LHCN-M2 (cell line): ENCODE data around the gene LY86. TPM values are rescaled to one million over a fixed set of nuclear protein-coding genes. Genes with fewer than 3 reads are reported as not detected.
"Not testable (repeated sequence)": the region's sequence is repeated elsewhere in the genome, so short reads cannot be mapped to it uniquely, and the experiment has no call there.

ENCODE experiments used
- DNase-seq: peaks from one replicate; pipeline ENCODE4 v3.0.0-alpha.2; 2012; ENCODE audit warnings: low read depth
- total RNA-seq: library from RNA; depleted of rRNA; stranded (reverse); fragments of >200 nt; gene quantifications from 2 replicates; pipeline ENCODE4 v1.2.3, GENCODE V29; 2014

Gene LY86
- total RNA-seq, 1 experiment from 2014 or later: not detected

GRCh38 chr6:6652932-6653331 lies 64.4 kb downstream of the LY86 start:
- DNase-seq: no peak

- no peak for DNase-seq
Measured at GRCh38 chr6:6654599-6655575, 66.4 kb downstream of the LY86 start.

- DNase-seq: no peak
Measured at GRCh38 chr6:6655805-6656251, 67.3 kb downstream of the LY86 start.

- DNase-seq: no peak
Measured at GRCh38 chr6:6656287-6656686, 67.8 kb downstream of the LY86 start.

- DNase-seq: no peak
Measured at GRCh38 chr6:6657085-6657819, 68.7 kb downstream of the LY86 start.

GRCh38 chr6:6657820-6658217 lies 69.3 kb downstream of the LY86 start:
- no peak for DNase-seq

GRCh38 chr6:6659600-6660327 lies 71.2 kb downstream of the LY86 start:
- no peak for DNase-seq

GRCh38 chr6:6660339-6661045 lies 72.0 kb downstream of the LY86 start:
- no peak for DNase-seq

- no peak for DNase-seq
Measured at GRCh38 chr6:6661191-6661590, 72.7 kb downstream of the LY86 start.

- DNase-seq: peak; percentile 11
Measured at GRCh38 chr6:6661684-6662083, 73.2 kb downstream of the LY86 start.

- no peak for DNase-seq
Measured at GRCh38 chr6:6663421-6664135, 75.1 kb downstream of the LY86 start.

- no peak for DNase-seq
Measured at GRCh38 chr6:6665555-6666243, 77.2 kb downstream of the LY86 start.

GRCh38 chr6:6670150-6670549 lies 81.6 kb downstream of the LY86 start:
- DNase-seq: not testable (repeated sequence)

- no peak for DNase-seq
Measured at GRCh38 chr6:6674872-6675271, 86.4 kb downstream of the LY86 start.

GRCh38 chr6:6676910-6677441 lies 88.5 kb downstream of the LY86 start:
- DNase-seq: peak; percentile 67

- peak; percentile 31 for DNase-seq
Measured at GRCh38 chr6:6678185-6678671, 89.7 kb downstream of the LY86 start.

- DNase-seq: no peak
Measured at GRCh38 chr6:6678811-6679210, 90.3 kb downstream of the LY86 start.

- DNase-seq: no peak
Measured at GRCh38 chr6:6679633-6680032, 91.1 kb downstream of the LY86 start.

GRCh38 chr6:6680526-6680925 lies 92.0 kb downstream of the LY86 start:
- DNase-seq: no peak
